Diencephalon (tissue), 1 donor: ENCODE data around the gene POLR1D. TPM values are rescaled to one million over a fixed set of nuclear protein-coding genes. Genes with fewer than 3 reads are reported as not detected.

Source experiments
- total RNA-seq: library from RNA; depleted of rRNA; stranded (reverse); fragments of >200 nt; gene quantifications from one replicate; pipeline ENCODE4 v1.2.3, GENCODE V29; 2014

Gene POLR1D, protein sequence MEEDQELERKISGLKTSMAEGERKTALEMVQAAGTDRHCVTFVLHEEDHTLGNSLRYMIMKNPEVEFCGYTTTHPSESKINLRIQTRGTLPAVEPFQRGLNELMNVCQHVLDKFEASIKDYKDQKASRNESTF
- total RNA-seq, result 46.4 TPM

DNA sequence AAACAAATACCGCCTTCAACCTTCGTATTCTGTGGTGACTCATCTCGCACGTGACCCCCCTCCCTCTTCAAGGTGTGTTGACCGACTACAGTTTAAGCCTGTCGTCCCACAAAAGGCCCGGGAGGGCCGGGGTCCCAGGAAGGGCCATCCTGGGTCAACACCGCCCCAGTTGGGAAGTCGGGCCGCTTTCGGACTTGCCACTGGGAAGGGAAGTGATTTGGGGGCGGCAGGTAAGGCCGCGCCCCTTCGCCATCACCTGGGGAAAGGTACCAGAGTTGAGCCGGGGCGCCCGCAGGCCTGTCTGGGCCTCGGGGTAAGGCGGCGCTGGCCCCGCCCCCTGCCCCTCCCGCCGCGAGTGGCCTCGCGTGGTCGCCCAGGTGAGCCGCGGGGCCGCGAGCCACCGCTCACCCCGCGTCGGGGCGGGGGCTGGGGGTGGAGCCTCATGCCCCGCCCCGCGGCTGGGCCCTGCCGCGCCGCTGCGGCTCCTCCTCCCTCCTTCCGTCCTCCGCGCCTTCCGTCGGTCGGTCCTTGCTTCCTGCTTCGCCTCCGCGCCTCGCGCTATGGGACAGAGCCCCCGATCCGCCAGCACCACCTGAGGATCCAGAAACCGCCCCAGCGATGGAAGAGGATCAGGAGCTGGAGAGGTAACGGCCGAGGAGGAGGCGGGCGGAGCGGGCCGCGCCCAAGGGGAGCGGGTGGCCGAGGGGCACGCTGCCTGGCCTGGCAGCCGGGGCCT, at the start of gene POLR1D:
TSS of gene POLR1D (plus strand) at position 527 of the 736 bp plus-strand sequence. CDS start at position 619, 92 bp downstream.

DNA sequence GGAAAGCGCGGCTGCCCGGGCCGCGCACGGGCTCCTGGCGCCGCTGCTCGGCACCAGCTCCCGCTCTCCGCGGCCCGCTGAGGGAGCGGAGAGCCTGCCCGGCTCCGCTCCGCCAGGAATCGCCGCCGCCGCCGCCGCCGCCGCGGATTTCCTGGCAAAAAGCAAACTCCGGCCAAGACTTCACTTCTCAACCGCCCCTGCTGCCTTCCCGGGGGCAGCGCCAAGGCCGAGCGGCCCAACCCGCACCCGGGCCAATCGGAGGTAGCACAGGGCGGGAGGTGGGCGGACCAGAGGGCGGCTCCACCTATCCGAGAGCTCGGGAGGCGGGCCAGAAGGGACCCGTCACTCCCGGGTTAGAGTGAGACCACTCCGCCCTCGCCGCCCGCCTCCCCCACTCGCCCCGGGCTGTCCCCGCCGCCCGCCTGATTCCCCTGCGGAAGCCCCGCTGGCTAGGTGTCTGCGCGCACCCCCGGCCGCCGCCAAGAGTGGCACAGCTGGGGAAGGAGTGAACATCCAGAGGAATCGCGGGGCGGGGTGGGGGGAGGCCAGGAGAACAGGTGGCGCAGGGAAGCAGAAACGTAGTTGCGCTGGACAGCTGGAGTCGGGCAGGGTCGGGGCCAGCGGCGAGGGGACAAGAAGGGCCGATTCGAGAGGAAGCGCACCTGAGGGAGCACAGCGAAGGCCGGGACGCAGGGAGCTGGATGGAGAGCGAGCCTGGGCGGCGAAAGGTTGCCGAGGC, 1.1 kb upstream of the POLR1D start, which contains the start of gene LNX2:
TSS of gene LNX2 (minus strand) at position 153 of the 739 bp plus-strand sequence. CDS start 38,826 bp downstream, outside the sequence.

Other genes with a start within 250 kb of the POLR1D start
- 96.0 TPM for gene GTF3A, start 197.3 kb upstream of the POLR1D start, total RNA-seq
- 46.4 TPM for gene MTIF3, start 171.3 kb upstream of the POLR1D start, total RNA-seq
- gene LNX2, start 1.4 kb upstream of the POLR1D start, total RNA-seq, result 14.5 TPM
- 0.92 TPM for gene GSX1, start 170.6 kb downstream of the POLR1D start, total RNA-seq